Smooth muscle cell (in vitro differentiated cells): Measurements from ENCODE around the gene CENPE. TPM values are rescaled to one million over a fixed set of nuclear protein-coding genes. Genes with fewer than 3 reads are reported as not detected.
A peak's percentile ranks its signal among the peaks of the same experiment; 100 is the strongest.

ENCODE experiments used
- DNase-seq: peaks from one replicate; lab custom pipeline; 2025; ENCODE audit not compliant: unreplicated experiment; lab: John Stamatoyannopoulos, UW
- H2AFZ ChIP-seq: fragments of 200-600 bp; sonication (generic); 2 replicates; pipeline ENCODE4 v1.6.0; 2016; ENCODE audit warnings: antibody characterized with exemption, low read depth, mild to moderate bottlenecking
- H3F3A ChIP-seq: fragments of 200-600 bp; sonication (generic); 2 replicates; pipeline ENCODE4 v1.6.0; 2017; ENCODE audit warnings: antibody characterized with exemption, low read depth
- H3K27ac ChIP-seq: fragments of 200-600 bp; sonication (generic); 2 replicates; pipeline ENCODE4 v1.5.1; 2016; ENCODE audit warnings: low read depth, mild to moderate bottlenecking
- H3K27me3 ChIP-seq: fragments of 200-600 bp; sonication (generic); 2 replicates; pipeline ENCODE4 v1.6.1; 2016; ENCODE audit warnings: low read depth, mild to moderate bottlenecking
- H3K36me3 ChIP-seq: fragments of 200-600 bp; sonication (generic); 2 replicates; pipeline ENCODE4 v1.5.1; 2016; ENCODE audit warnings: low read depth
- H3K4me1 ChIP-seq: fragments of 200-600 bp; sonication (generic); 2 replicates; pipeline ENCODE4 v1.5.1; 2016; ENCODE audit warnings: low read depth
- H3K4me2 ChIP-seq: fragments of 200-600 bp; sonication (generic); 2 replicates; pipeline ENCODE4 v1.6.0; 2016; ENCODE audit warnings: mild to moderate bottlenecking
- H3K4me3 ChIP-seq: fragments of 200-600 bp; sonication (generic); 2 replicates; pipeline ENCODE4 v1.5.1; 2016; ENCODE audit warnings: mild to moderate bottlenecking
- H3K79me2 ChIP-seq: fragments of 200-600 bp; sonication (generic); 2 replicates; pipeline ENCODE4 v1.6.0; 2016; ENCODE audit warnings: low read depth, mild to moderate bottlenecking
- H3K9ac ChIP-seq: fragments of 200-600 bp; sonication (generic); 2 replicates; pipeline ENCODE4 v1.6.0; 2016; ENCODE audit warnings: low read depth
- H3K9me3 ChIP-seq: fragments of 200-600 bp; sonication (generic); replicated peaks from 2 replicates; pipeline ENCODE4 v1.5.1; 2016; ENCODE audit warnings: low read depth
- H4K20me1 ChIP-seq: fragments of 200-600 bp; sonication (generic); 2 replicates; pipeline ENCODE4 v1.6.0; 2016; ENCODE audit warnings: low read depth
- CTCF ChIP-seq: fragments of 200-600 bp; sonication (generic); IDR thresholded peaks from 2 replicates; pipeline ENCODE4 v1.5.1; 2017; ENCODE audit warnings: borderline replicate concordance, mild to moderate bottlenecking, antibody characterized with exemption; ENCODE audit not compliant: insufficient read depth, poor library complexity, severe bottlenecking
- WGBS: methylation state at CpG from one replicate; pipeline ENCODE4 v1.1.7; 2016; ENCODE audit warnings: low lambda C conversion rate; 5-methylcytosine and 5-hydroxymethylcytosine counted together
- polyA plus RNA-seq: library from polyadenylated mRNA; unstranded; fragments of >200 nt; fragmentation: Nextera tagmentation; extraction: Ambion mirVana; gene quantifications from 2 replicates; pipeline ENCODE4 v1.2.1, GENCODE V29; 2016
- total RNA-seq: library from RNA; depleted of rRNA; stranded (reverse); fragments of >200 nt; gene quantifications from 2 replicates; pipeline ENCODE4 v1.2.3, GENCODE V29; 2014

CENPE gene
- total and polyA plus RNA-seq, 2 experiments from 2014 or later: 2.4 to 5.6 TPM

- no peak for TF ChIP-seq CTCF
- no peaks in the 10 kb centered on the region for H3K9me3 ChIP-seq
- H3K36me3 ChIP-seq: no peaks in the 10 kb centered on the region
- H3K79me2 ChIP-seq: no peaks in the 10 kb centered on the region
- no peak overlapping the region for H2AFZ ChIP-seq
- H4K20me1 ChIP-seq: no peaks in the 10 kb centered on the region
- H3K4me2 ChIP-seq: no peak overlapping the region
- no peaks in the 10 kb centered on the region for H3K27me3 ChIP-seq
- H3K9ac ChIP-seq: no peak overlapping the region
- H3F3A ChIP-seq: no peaks in the 10 kb centered on the region
- no peak overlapping the region for H3K4me3 ChIP-seq
- DNase-seq: no peak
- no peaks in the 10 kb centered on the region for H3K4me1 ChIP-seq
- no peak overlapping the region for H3K27ac ChIP-seq
- WGBS: 95% methylated on average over 3 of the region's 3 CpGs
Observed at GRCh38 chr4:103104886-103105285, 93.3 kb downstream of the CENPE start.

- 32% methylated on average over 5 of the region's 5 CpGs for WGBS
- Histone ChIP-seq H3F3A (no peaks in the 10 kb centered on the region), H2AFZ (peak overlapping the region; percentile 11), H3K27ac (no peak overlapping the region), H3K9me3 (no peaks in the 10 kb centered on the region), H3K4me3 (no peak overlapping the region), H3K27me3 (no peaks in the 10 kb centered on the region), H3K36me3 (no peaks in the 10 kb centered on the region), H4K20me1 (peaks cover 7% of the 10 kb centered on the region), H3K4me1 (peaks cover 11% of the 10 kb centered on the region), H3K4me2 (no peak overlapping the region), H3K79me2 (peaks cover 14% of the 10 kb centered on the region), H3K9ac (no peak overlapping the region)
- no peak for DNase-seq
- TF ChIP-seq CTCF: no peak
Observed at GRCh38 chr4:103100691-103101090, 97.5 kb downstream of the CENPE start.

- Histone ChIP-seq H2AFZ (peak within 1 kb of the TSS; percentile 97), H3K4me1 (peaks cover 11% of the 10 kb centered on the region), H3K27ac (peak within 1 kb of the TSS; percentile 68), H3K9ac (peak within 1 kb of the TSS; percentile 84), H3K27me3 (no peaks in the 10 kb centered on the region), H3K36me3 (no peaks in the 10 kb centered on the region), H3F3A (no peaks in the 10 kb centered on the region), H3K4me3 (peak within 1 kb of the TSS; percentile 76), H3K9me3 (no peaks in the 10 kb centered on the region), H3K4me2 (peak within 1 kb of the TSS; percentile 93), H3K79me2 (peaks cover 14% of the 10 kb centered on the region), H4K20me1 (peaks cover 7% of the 10 kb centered on the region)
- peak; percentile 72 for TF ChIP-seq CTCF
- DNase-seq: no peak
- WGBS: 14% methylated on average over 11 of the region's 11 CpGs
Observed at GRCh38 chr4:103099691-103100392, 98.3 kb downstream of the CENPE start, which contains the start of gene BDH2. BDH2 (minus strand) TSS chr4:103099834; CDS start chr4:103096254, 3,580 bp downstream.
